GM23338 (cell line): ENCODE results near the gene ZCCHC17. TPM values are rescaled to one million over a fixed set of nuclear protein-coding genes. Genes with fewer than 3 reads are reported as not detected.

ENCODE experiments used
- ATAC-seq: fragments of 200-7000 bp; cut with Tn5 transposase; 3 replicates; pipeline ENCODE4 v1.9.1; 2020
- DNase-seq: peaks from one replicate; pipeline ENCODE4 v3.0.0-alpha.2; 2015; ENCODE audit warnings: low spot score
- H2AFZ ChIP-seq: fragments of 200-600 bp; sonication (generic); 2 replicates; pipeline ENCODE4 v1.8.0; 2016; ENCODE audit warnings: antibody characterized with exemption, mild to moderate bottlenecking, moderate library complexity
- H3F3A ChIP-seq: fragments of 200-600 bp; sonication (generic); replicated peaks from 2 replicates; pipeline ENCODE4 v1.8.0; 2017; ENCODE audit warnings: antibody characterized with exemption, mixed run types, low read depth
- H3K27ac ChIP-seq: fragments of 200-600 bp; sonication (generic); 2 replicates; pipeline ENCODE4 v1.6.1; 2016; ENCODE audit warnings: low read depth
- H3K27me3 ChIP-seq: fragments of 200-600 bp; sonication (generic); 2 replicates; pipeline ENCODE4 v1.8.0; 2016; ENCODE audit warnings: mild to moderate bottlenecking, mixed run types, moderate library complexity; ENCODE audit not compliant: insufficient read depth
- H3K36me3 ChIP-seq: fragments of 200-600 bp; sonication (generic); 2 replicates; pipeline ENCODE4 v1.8.0; 2016; ENCODE audit warnings: mild to moderate bottlenecking; ENCODE audit not compliant: insufficient read depth
- H3K4me1 ChIP-seq: fragments of 200-600 bp; sonication (generic); 2 replicates; pipeline ENCODE4 v1.8.0; 2016; ENCODE audit warnings: mild to moderate bottlenecking, moderate library complexity; ENCODE audit not compliant: insufficient read depth
- H3K4me2 ChIP-seq: fragments of 200-600 bp; sonication (generic); 2 replicates; pipeline ENCODE4 v1.7.1; 2017; ENCODE audit warnings: mixed run types
- H3K4me3 ChIP-seq: fragments of 200-600 bp; sonication (generic); 2 replicates; pipeline ENCODE4 v1.6.1; 2016; ENCODE audit warnings: mixed run types
- H3K79me2 ChIP-seq: fragments of 200-600 bp; sonication (generic); replicated peaks from 2 replicates; pipeline ENCODE4 v1.8.0; 2017; ENCODE audit warnings: mild to moderate bottlenecking; ENCODE audit not compliant: insufficient read depth
- H3K9me2 ChIP-seq: fragments of 200-600 bp; sonication (generic); 2 replicates; pipeline ENCODE4 v1.8.0; 2017; ENCODE audit not compliant: insufficient read depth
- H4K20me1 ChIP-seq: fragments of 200-600 bp; sonication (generic); replicated peaks from 2 replicates; pipeline ENCODE4 v1.8.0; 2017; ENCODE audit warnings: mild to moderate bottlenecking; ENCODE audit not compliant: insufficient read depth
- H3K27ac Mint-ChIP-seq: 2 replicates; pipeline ENCODE4 v1.8.0; 2020; ENCODE audit warnings: inconsistent platforms, mild to moderate bottlenecking, moderate library complexity, mixed read lengths
- H3K27me3 Mint-ChIP-seq: 3 replicates; pipeline ENCODE4 v1.8.0; 2022; ENCODE audit warnings: low read depth, mild to moderate bottlenecking, moderate library complexity, mixed read lengths, inconsistent platforms; ENCODE audit not compliant: insufficient read depth, poor library complexity
- H3K36me3 Mint-ChIP-seq: 3 replicates; pipeline ENCODE4 v1.8.0; 2021; ENCODE audit warnings: low read depth, mild to moderate bottlenecking, inconsistent platforms, moderate library complexity, mixed read lengths
- H3K4me1 Mint-ChIP-seq: 3 replicates; pipeline ENCODE4 v1.8.0; 2020; ENCODE audit warnings: mild to moderate bottlenecking, inconsistent platforms, mixed read lengths
- H3K4me3 Mint-ChIP-seq: 3 replicates; pipeline ENCODE4 v1.8.0; 2021; ENCODE audit warnings: moderate library complexity, mild to moderate bottlenecking, inconsistent platforms, mixed read lengths
- H3K9me3 Mint-ChIP-seq: 3 replicates; pipeline ENCODE4 v1.8.0; 2020; ENCODE audit warnings: moderate library complexity, mild to moderate bottlenecking, inconsistent platforms, mixed read lengths
- CREB1 ChIP-seq: fragments of 250-450 bp; sonication (Bioruptor Pico); IDR thresholded peaks from 2 replicates; pipeline ENCODE4 v1.5.0; 2020; ENCODE audit warnings: low read depth, mild to moderate bottlenecking, moderate library complexity
- NANOG ChIP-seq: IDR thresholded peaks from 2 replicates; pipeline ENCODE4 v1.6.1; 2016; ENCODE audit warnings: antibody characterized with exemption, borderline replicate concordance
- POLR2AphosphoS5 ChIP-seq: IDR thresholded peaks from 2 replicates; pipeline ENCODE4 v1.6.1; 2016; ENCODE audit warnings: antibody characterized with exemption, low read depth
- ZNF114 ChIP-seq: fragments of 250-450 bp; sonication (Bioruptor Pico); IDR thresholded peaks from 2 replicates; pipeline ENCODE4 v1.5.0; 2020; ENCODE audit warnings: mild to moderate bottlenecking, moderate library complexity
- ZNF462 ChIP-seq: fragments of 250-450 bp; sonication (Bioruptor Pico); IDR thresholded peaks from 2 replicates; pipeline ENCODE4 v1.5.0; 2020; ENCODE audit warnings: mild to moderate bottlenecking, moderate library complexity
- polyA plus RNA-seq: library from polyadenylated mRNA; unstranded; fragments of >200 nt; fragmentation: Nextera tagmentation; extraction: Ambion mirVana; gene quantifications from 2 replicates; pipeline ENCODE4 v1.2.1, GENCODE V29; 2016
- total RNA-seq: library from RNA; depleted of rRNA; stranded (reverse); fragments of >200 nt; shearing (Covaris generic); gene quantifications from 2 replicates; pipeline ENCODE4 v1.2.3, GENCODE V29; 2014

The ZCCHC17 gene
- total and polyA plus RNA-seq, 2 experiments from 2014 or later: 40.1 to 134 TPM

- TF ChIP-seq NANOG (no peak), ZNF114 (CRISPR knock-in tag) (no peak), CREB1 (CRISPR knock-in tag) (no peak), ZNF462 (CRISPR knock-in tag) (no peak), POLR2AphosphoS5 (no peak)
- Mint-ChIP-seq H3K4me3 (no peak overlapping the region), H3K4me1 (peaks cover 9% of the 10 kb centered on the region), H3K9me3 (no peaks in the 10 kb centered on the region), H3K36me3 (no peaks in the 10 kb centered on the region), H3K27ac (no peak overlapping the region), H3K27me3 (no peaks in the 10 kb centered on the region)
- Histone ChIP-seq H3K4me3 (no peak overlapping the region), H2AFZ (no peak overlapping the region), H3K4me2 (no peak overlapping the region), H3K27ac (no peak overlapping the region), H3K4me1 (peaks cover 3% of the 10 kb centered on the region; the same call in 1 of the 2 replicates), H3K9me2 (no peaks in the 10 kb centered on the region), H3K79me2 (no peaks in the 10 kb centered on the region), H3K36me3 (no peaks in the 10 kb centered on the region), H3F3A (no peaks in the 10 kb centered on the region), H4K20me1 (no peaks in the 10 kb centered on the region), H3K27me3 (no peaks in the 10 kb centered on the region)
- ATAC-seq (no peak), DNase-seq (no peak)
These were observed 104.4 kb downstream of the ZCCHC17 start for GRCh38 chr1:31401241-31401640.

- Mint-ChIP-seq H3K4me1 (peaks cover 9% of the 10 kb centered on the region; the same call in 2 of the 3 replicates), H3K27me3 (no peaks in the 10 kb centered on the region), H3K4me3 (no peak overlapping the region), H3K27ac (no peak overlapping the region), H3K36me3 (no peaks in the 10 kb centered on the region), H3K9me3 (no peaks in the 10 kb centered on the region)
- Histone ChIP-seq H3K4me2 (no peak overlapping the region), H3F3A (no peaks in the 10 kb centered on the region), H3K27me3 (no peaks in the 10 kb centered on the region), H3K4me3 (no peak overlapping the region), H2AFZ (no peak overlapping the region), H3K9me2 (no peaks in the 10 kb centered on the region), H4K20me1 (no peaks in the 10 kb centered on the region), H3K4me1 (no peaks in the 10 kb centered on the region), H3K79me2 (no peaks in the 10 kb centered on the region), H3K27ac (no peak overlapping the region), H3K36me3 (no peaks in the 10 kb centered on the region)
- DNase-seq (no peak), ATAC-seq (no peak)
- TF ChIP-seq NANOG (no peak), ZNF462 (CRISPR knock-in tag) (no peak)
These were observed 108.9 kb downstream of the ZCCHC17 start for GRCh38 chr1:31405578-31406245.
